ENCODE data around the gene TRIM24. TPM values are rescaled to one million over a fixed set of nuclear protein-coding genes. Genes with fewer than 3 reads are reported as not detected.

TRIM24 gene
- total and polyA plus RNA-seq, 4 donors, result 7.5 to 19.7 (median 11.2) TPM

DNA sequence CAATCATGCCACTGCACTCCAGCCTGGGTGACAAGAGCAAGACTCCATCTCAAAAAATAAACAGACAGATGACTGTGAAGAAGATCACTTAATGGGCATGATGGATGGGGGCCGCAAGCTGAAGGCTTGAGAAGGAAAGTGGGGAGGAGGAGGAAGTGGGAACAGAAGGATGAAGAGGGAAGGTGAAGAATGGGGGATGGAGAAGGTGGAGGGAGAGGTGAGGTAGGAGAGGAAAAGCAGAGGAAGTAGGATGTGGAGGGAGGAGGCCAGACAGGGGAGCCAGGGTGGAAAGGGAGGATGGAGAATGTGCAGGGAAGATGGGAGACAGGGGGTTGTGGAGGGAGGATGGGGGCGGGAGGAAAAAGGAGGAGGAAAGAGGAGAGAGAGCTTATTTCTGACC is 172.3 kb downstream of the TRIM24 start:
- H3K4me1 ChIP-seq (ENCODE audit: control insufficient read depth in 4 of 4, insufficient read depth in 4 of 4, low read length in 3 of 4), result no peaks in the 10 kb centered on the region
- DNase-seq (ENCODE audit: low spot score), result no peak
- WGBS, result 82% methylated on average over 2 of the region's 2 CpGs
- H3K27ac ChIP-seq (ENCODE audit: low read depth in 1 of 2, low read length in 2 of 2), result no peak overlapping the region
- TF ChIP-seq, protein P1, sequence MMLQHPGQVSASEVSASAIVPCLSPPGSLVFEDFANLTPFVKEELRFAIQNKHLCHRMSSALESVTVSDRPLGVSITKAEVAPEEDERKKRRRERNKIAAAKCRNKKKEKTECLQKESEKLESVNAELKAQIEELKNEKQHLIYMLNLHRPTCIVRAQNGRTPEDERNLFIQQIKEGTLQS (IDR thresholded peaks at IDR 0.05), result no peak
- TF ChIP-seq TAF1 (conservative IDR thresholded peaks at IDR 0.05) (no peak), FOXA2 (IDR thresholded peaks at IDR 0.05) (no peak), GABPA (IDR thresholded peaks at IDR 0.05 in 1 of 2, conservative IDR thresholded peaks at IDR 0.05 in 1 of 2) (no peak), HNF4G (IDR thresholded peaks at IDR 0.05) (no peak), SP1 (IDR thresholded peaks at IDR 0.05) (no peak), FOXA1 (IDR thresholded peaks at IDR 0.05) (no peak), HNF4A (conservative IDR thresholded peaks at IDR 0.05) (no peak), JUND (IDR thresholded peaks at IDR 0.05) (no peak), EGR1 (IDR thresholded peaks at IDR 0.05; ENCODE audit: low read depth in 2 of 2) (no peak), YY1 (IDR thresholded peaks at IDR 0.05) (no peak), NR2F2 (IDR thresholded peaks at IDR 0.05) (no peak), RXRA (IDR thresholded peaks at IDR 0.05) (no peak)
- TF ChIP-seq, protein P2, sequence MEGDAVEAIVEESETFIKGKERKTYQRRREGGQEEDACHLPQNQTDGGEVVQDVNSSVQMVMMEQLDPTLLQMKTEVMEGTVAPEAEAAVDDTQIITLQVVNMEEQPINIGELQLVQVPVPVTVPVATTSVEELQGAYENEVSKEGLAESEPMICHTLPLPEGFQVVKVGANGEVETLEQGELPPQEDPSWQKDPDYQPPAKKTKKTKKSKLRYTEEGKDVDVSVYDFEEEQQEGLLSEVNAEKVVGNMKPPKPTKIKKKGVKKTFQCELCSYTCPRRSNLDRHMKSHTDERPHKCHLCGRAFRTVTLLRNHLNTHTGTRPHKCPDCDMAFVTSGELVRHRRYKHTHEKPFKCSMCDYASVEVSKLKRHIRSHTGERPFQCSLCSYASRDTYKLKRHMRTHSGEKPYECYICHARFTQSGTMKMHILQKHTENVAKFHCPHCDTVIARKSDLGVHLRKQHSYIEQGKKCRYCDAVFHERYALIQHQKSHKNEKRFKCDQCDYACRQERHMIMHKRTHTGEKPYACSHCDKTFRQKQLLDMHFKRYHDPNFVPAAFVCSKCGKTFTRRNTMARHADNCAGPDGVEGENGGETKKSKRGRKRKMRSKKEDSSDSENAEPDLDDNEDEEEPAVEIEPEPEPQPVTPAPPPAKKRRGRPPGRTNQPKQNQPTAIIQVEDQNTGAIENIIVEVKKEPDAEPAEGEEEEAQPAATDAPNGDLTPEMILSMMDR (IDR thresholded peaks at IDR 0.05; ENCODE audit: low read depth, low read length, missing input control), result no peak
- TF ChIP-seq, protein P3, sequence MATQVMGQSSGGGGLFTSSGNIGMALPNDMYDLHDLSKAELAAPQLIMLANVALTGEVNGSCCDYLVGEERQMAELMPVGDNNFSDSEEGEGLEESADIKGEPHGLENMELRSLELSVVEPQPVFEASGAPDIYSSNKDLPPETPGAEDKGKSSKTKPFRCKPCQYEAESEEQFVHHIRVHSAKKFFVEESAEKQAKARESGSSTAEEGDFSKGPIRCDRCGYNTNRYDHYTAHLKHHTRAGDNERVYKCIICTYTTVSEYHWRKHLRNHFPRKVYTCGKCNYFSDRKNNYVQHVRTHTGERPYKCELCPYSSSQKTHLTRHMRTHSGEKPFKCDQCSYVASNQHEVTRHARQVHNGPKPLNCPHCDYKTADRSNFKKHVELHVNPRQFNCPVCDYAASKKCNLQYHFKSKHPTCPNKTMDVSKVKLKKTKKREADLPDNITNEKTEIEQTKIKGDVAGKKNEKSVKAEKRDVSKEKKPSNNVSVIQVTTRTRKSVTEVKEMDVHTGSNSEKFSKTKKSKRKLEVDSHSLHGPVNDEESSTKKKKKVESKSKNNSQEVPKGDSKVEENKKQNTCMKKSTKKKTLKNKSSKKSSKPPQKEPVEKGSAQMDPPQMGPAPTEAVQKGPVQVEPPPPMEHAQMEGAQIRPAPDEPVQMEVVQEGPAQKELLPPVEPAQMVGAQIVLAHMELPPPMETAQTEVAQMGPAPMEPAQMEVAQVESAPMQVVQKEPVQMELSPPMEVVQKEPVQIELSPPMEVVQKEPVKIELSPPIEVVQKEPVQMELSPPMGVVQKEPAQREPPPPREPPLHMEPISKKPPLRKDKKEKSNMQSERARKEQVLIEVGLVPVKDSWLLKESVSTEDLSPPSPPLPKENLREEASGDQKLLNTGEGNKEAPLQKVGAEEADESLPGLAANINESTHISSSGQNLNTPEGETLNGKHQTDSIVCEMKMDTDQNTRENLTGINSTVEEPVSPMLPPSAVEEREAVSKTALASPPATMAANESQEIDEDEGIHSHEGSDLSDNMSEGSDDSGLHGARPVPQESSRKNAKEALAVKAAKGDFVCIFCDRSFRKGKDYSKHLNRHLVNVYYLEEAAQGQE (IDR thresholded peaks at IDR 0.05), result no peak
- TF ChIP-seq, protein P4, sequence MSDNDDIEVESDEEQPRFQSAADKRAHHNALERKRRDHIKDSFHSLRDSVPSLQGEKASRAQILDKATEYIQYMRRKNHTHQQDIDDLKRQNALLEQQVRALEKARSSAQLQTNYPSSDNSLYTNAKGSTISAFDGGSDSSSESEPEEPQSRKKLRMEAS (IDR thresholded peaks at IDR 0.05), result no peak
- H3K9ac ChIP-seq (ENCODE audit: low read depth in 1 of 2, low read length in 2 of 2), result no peak overlapping the region
- no peaks in the 10 kb centered on the region for H3K27me3 ChIP-seq (ENCODE audit: control insufficient read depth in 4 of 4, insufficient read depth in 4 of 4, low read length in 3 of 4)
- no peaks in the 10 kb centered on the region for H3K36me3 ChIP-seq (ENCODE audit: control insufficient read depth in 4 of 4, insufficient read depth in 3 of 4, low read depth in 1 of 4, low read length in 3 of 4)
- H3K4me3 ChIP-seq (ENCODE audit: low read depth in 1 of 3, low read length in 3 of 3), result no peak overlapping the region
- no peaks in the 10 kb centered on the region for H3K9me3 ChIP-seq (ENCODE audit: control insufficient read depth in 4 of 4, low read length in 3 of 4)

DNA sequence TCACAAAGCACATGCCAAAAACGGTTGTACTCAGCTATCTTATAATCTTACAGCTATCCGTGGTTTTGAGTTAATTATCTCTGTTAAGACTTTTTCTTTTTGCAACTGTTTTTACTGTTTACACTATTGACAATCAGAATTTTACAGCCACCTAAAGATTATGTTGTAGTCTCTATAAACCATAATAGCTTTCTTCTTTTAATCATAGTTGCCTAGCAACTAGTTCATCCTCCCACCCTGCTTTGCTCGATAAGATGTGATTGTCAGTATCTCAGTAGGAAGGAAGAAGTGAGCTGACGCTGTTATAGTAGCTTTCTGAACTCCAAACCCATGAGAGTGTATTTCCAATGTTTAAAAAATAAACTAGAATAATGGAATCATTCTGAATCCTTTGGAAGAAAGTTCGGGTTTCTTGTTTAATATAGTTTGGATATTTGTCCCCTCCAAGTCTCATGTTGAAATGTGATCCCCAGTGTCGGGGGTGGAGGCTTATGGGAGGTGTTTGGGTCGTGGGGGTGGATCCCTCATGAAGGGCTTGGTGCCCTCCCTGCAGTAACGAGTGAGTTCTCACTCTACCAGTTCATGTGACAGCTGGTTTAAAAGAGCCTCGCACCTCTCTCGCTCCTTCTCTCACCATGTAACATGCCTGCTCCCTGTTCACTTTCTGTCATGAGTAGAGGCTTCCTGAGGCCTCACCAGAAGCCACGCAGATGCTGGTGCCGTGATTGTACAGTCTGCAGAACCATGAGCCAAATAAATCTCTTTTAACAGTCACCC is 173.0 kb downstream of the TRIM24 start:
- Histone ChIP-seq H3K27ac (ENCODE audit: low read depth in 1 of 2, low read length in 2 of 2) (no peak overlapping the region), H3K9me3 (ENCODE audit: control insufficient read depth in 4 of 4, low read length in 3 of 4) (no peaks in the 10 kb centered on the region), H3K4me3 (ENCODE audit: low read depth in 1 of 3, low read length in 3 of 3) (no peak overlapping the region), H3K4me1 (ENCODE audit: control insufficient read depth in 4 of 4, insufficient read depth in 4 of 4, low read length in 3 of 4) (no peaks in the 10 kb centered on the region), H3K9ac (ENCODE audit: low read depth in 1 of 2, low read length in 2 of 2) (no peak overlapping the region), H3K27me3 (ENCODE audit: control insufficient read depth in 4 of 4, insufficient read depth in 4 of 4, low read length in 3 of 4) (no peaks in the 10 kb centered on the region), H3K36me3 (ENCODE audit: control insufficient read depth in 4 of 4, insufficient read depth in 3 of 4, low read depth in 1 of 4, low read length in 3 of 4) (no peaks in the 10 kb centered on the region)
- DNase-seq (ENCODE audit: low spot score), result no peak
- WGBS, result 68% methylated on average over 12 of the region's 12 CpGs
- TF ChIP-seq, protein P1 (IDR thresholded peaks at IDR 0.05), result no peak
- TF ChIP-seq, protein P5, sequence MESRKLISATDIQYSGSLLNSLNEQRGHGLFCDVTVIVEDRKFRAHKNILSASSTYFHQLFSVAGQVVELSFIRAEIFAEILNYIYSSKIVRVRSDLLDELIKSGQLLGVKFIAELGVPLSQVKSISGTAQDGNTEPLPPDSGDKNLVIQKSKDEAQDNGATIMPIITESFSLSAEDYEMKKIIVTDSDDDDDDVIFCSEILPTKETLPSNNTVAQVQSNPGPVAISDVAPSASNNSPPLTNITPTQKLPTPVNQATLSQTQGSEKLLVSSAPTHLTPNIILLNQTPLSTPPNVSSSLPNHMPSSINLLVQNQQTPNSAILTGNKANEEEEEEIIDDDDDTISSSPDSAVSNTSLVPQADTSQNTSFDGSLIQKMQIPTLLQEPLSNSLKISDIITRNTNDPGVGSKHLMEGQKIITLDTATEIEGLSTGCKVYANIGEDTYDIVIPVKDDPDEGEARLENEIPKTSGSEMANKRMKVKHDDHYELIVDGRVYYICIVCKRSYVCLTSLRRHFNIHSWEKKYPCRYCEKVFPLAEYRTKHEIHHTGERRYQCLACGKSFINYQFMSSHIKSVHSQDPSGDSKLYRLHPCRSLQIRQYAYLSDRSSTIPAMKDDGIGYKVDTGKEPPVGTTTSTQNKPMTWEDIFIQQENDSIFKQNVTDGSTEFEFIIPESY (IDR thresholded peaks at IDR 0.05), result no peak
- TF ChIP-seq EGR1 (IDR thresholded peaks at IDR 0.05; ENCODE audit: low read depth in 2 of 2), result no peak
- no peak for TF ChIP-seq HNF4G (IDR thresholded peaks at IDR 0.05)
- TF ChIP-seq GABPA (IDR thresholded peaks at IDR 0.05 in 1 of 2, conservative IDR thresholded peaks at IDR 0.05 in 1 of 2), result no peak
- TF ChIP-seq TAF1 (conservative IDR thresholded peaks at IDR 0.05), result no peak
- TF ChIP-seq YY1 (IDR thresholded peaks at IDR 0.05), result no peak
- TF ChIP-seq RXRA (IDR thresholded peaks at IDR 0.05), result no peak
- TF ChIP-seq, protein P4 (IDR thresholded peaks at IDR 0.05), result no peak
- no peak for TF ChIP-seq JUND (IDR thresholded peaks at IDR 0.05)
- no peak for TF ChIP-seq RAD21 (IDR thresholded peaks at IDR 0.05)
- TF ChIP-seq NR2F2 (IDR thresholded peaks at IDR 0.05), result no peak
- TF ChIP-seq, protein P3 (IDR thresholded peaks at IDR 0.05), result no peak
- TF ChIP-seq SP1 (IDR thresholded peaks at IDR 0.05), result no peak
- TF ChIP-seq FOXA1 (IDR thresholded peaks at IDR 0.05), result no peak
- TF ChIP-seq FOXA2 (IDR thresholded peaks at IDR 0.05), result no peak

Measured in liver (tissue), 9 donors.